COLO668 (cell line): ENCODE data around the gene GPR17.
A peak's percentile ranks its signal among the peaks of the same experiment; 100 is the strongest.

Experiments
- DNase-seq: peaks from one replicate; lab custom pipeline; 2025; ENCODE audit not compliant: unreplicated experiment; lab: John Stamatoyannopoulos, UW

GPR17 gene

DNA sequence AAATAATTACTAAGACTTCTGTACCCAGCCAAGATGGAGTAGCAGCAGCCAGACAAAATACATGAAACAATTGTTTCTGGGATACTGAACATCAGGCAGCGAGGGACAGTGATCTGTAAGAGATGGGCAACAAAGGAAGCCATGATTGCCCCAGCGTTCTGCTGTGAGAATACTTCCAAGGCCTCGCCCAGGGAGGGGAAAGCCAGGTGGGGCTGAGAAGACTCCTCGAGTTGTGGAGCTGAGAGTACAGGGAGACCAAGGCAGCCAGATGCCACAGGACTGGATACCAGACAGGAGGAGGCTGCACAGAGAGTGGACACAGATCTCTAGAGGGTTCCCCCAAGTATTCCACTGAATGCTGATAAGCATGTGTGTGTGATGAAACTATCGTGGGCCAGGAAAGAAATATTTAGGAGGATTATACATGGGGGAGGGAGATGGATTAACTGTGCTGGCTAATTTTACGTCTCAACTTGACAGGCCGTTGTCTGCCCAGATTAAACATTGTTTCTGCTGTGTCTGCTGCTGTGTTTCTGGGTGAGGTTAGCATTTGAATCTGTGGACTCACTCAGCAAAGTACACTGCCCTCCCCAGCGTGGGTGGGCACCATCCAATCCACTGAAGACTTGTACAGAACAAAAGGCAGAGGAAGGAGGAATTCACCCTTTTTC lies 39.6 kb downstream of the GPR17 start:
- no peak for DNase-seq

DNA sequence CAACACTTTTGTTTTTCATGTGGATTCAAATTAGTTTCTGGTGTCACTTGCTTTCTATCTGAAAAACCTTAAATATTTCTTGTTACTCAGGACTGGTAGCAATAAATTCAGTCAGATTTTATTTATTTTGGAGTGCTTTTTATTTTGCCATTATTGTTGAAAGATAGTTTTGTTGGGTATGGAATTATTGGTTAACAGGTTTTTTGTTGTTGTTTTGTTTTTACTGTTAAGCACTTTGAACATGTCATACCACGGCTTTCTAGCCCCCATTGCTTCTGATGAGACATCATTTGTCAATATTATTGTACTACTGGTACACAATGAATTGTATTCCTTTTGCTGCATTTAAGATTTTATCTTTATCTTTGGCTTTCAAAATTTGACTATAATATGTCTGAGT lies 42.5 kb downstream of the GPR17 start:
- DNase-seq = no peak

DNA sequence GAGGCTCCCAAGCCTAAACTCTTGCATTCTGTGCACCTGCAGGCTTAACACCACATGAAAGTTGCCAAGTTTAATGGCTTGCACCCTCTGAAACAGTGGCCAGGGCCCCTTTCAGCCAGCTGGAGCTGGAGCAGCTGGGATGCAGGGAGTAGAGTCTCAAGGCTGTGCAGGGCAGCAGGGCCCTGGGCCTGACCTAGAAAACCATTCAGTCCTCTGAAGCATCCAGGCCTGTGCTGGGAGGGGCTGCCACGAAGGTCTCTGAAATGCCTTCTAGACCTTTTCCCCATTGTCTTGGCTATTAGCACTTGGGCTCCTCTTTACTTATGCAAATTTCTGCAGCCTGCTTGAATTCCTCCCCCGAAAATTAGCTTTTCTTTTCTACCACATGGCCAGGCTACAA lies 44.7 kb downstream of the GPR17 start:
- no peak for DNase-seq

GRCh38 chr2:127694986-127695385 lies 49.0 kb downstream of the GPR17 start:
- no peak for DNase-seq

- peak; percentile 81 for DNase-seq
These were observed 49.8 kb downstream of the GPR17 start for GRCh38 chr2:127695491-127696472.

GRCh38 chr2:127697482-127698180 lies 51.7 kb downstream of the GPR17 start:
- no peak for DNase-seq

DNA sequence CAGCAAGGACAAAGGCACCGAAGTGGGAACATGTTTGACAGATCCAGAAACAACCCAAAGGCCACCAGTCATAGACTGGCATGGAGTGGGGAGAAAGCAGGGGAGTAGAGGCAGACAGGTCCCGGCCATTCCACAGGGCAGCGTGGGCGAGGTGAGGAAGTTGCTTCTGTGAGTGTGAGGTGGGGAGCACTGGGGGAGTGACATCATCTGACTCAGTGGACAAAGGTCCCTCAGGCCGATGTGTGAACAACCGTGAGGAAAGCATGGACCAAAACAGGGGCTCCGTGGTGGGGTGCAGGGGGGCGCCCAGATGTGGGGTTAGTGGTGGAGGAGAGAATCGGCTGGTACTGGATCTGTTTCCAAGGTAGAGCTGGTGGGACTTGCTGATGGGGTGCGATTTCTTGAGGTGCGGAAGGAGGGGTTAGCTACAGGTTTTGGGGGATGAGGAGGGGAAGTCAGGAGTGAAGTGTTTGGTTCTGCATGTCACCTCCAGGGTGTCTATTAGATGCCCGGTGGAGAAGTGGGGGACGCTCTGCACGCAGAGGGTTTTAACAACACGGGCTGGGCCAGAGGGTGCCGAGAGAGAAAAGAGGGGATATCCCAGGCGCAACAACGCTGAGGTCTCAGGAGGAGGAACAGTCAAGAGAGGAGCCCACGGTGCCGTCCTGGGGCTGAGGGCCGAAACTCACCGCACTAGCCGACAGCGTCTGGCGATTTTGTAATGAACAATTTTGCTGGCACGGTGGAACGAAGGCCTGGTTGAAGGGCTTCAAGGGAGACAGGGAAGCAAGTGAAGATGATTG lies 52.8 kb downstream of the GPR17 start:
- DNase-seq = no peak

DNA sequence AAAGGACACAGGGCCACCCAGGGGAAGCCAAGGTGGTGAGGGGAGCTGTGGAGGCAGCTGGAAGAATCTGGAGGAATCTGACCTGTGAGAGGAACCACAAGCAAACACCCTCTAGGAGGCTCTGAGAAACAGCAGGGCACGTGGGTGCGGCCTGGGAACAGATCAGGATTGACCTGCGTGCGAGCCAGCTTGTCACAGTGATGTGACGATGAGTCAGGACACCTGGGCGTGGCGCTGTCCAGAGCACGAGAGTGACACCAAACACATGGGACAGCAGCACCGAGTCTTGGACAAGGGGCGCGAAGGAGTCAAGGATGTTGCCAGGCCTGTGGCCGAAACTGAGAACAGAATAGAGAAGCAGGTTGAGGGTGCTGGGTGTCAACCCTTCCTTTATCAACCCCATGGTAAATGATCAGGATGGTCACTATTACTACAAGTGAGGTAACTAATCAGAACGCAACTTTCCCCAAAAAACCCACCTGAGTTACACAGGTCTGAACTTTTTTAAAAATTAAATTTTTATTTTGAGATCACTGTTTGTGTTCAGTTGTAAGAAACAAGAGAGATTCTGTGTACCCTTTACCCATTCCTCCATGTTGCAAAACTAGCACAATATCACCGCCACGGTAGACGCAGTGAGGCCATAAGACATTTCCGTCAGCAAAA lies 54.7 kb downstream of the GPR17 start:
- DNase-seq = peak; percentile 90

- peak; percentile 95 for DNase-seq
These were observed 55.3 kb downstream of the GPR17 start, which contains the start of gene SFT2D3 for GRCh38 chr2:127701193-127701650. SFT2D3 (plus strand) TSS chr2:127701497; CDS start chr2:127701529, 32 bp downstream.

GRCh38 chr2:127701651-127702394 lies 55.9 kb downstream of the GPR17 start:
- peak; percentile 90 for DNase-seq
